BE2C (cell line): Measurements from ENCODE around the gene MINDY4.

Experiments used
- DNase-seq: peaks from one replicate; pipeline ENCODE4 v3.0.0-alpha.2; 2020
- H3K27me3 ChIP-seq: fragments of 250-450 bp; sonication (Bioruptor Pico); 2 replicates; pipeline ENCODE4 v1.5.1; 2020; ENCODE audit warnings: mild to moderate bottlenecking
- H3K36me3 ChIP-seq: fragments of 250-450 bp; sonication (Bioruptor Pico); 2 replicates; pipeline ENCODE4 v1.5.1; 2020; ENCODE audit warnings: mild to moderate bottlenecking
- H3K4me1 ChIP-seq: fragments of 250-450 bp; sonication (Bioruptor Pico); 2 replicates; pipeline ENCODE4 v1.5.1; 2020
- H3K4me3 ChIP-seq: 2 replicates; pipeline ENCODE4 v1.5.1; 2011; ENCODE audit warnings: low read depth, low read length
- H3K9me3 ChIP-seq: fragments of 250-450 bp; sonication (Bioruptor Pico); 2 replicates; pipeline ENCODE4 v1.5.1; 2020
- CTCF ChIP-seq: IDR thresholded peaks from 2 replicates; pipeline ENCODE4 v1.5.1; 2012; ENCODE audit warnings: mild to moderate bottlenecking, low read depth, low read length

MINDY4 gene

GRCh38 chr7:30780941-30781340 lies 9.7 kb downstream of the MINDY4 start:
- no peaks in the 10 kb centered on the region for H3K27me3 ChIP-seq
- peaks cover 21% of the 10 kb centered on the region for H3K36me3 ChIP-seq
- no peaks in the 10 kb centered on the region for H3K4me1 ChIP-seq
- TF ChIP-seq CTCF: no peak
- no peak overlapping the region for H3K4me3 ChIP-seq
- DNase-seq: peak; percentile 32
- H3K9me3 ChIP-seq: no peaks in the 10 kb centered on the region

GRCh38 chr7:30782690-30783089 lies 11.5 kb downstream of the MINDY4 start:
- TF ChIP-seq CTCF: no peak
- Histone ChIP-seq H3K27me3 (no peaks in the 10 kb centered on the region), H3K4me3 (no peak overlapping the region), H3K36me3 (peaks cover 24% of the 10 kb centered on the region), H3K9me3 (no peaks in the 10 kb centered on the region), H3K4me1 (no peaks in the 10 kb centered on the region)
- DNase-seq: no peak

GRCh38 chr7:30785786-30786185 lies 14.6 kb downstream of the MINDY4 start:
- no peaks in the 10 kb centered on the region for H3K9me3 ChIP-seq
- H3K36me3 ChIP-seq: peaks cover 24% of the 10 kb centered on the region
- no peaks in the 10 kb centered on the region for H3K4me1 ChIP-seq
- no peaks in the 10 kb centered on the region for H3K27me3 ChIP-seq
- DNase-seq: no peak
- no peak overlapping the region for H3K4me3 ChIP-seq
- no peak for TF ChIP-seq CTCF

- no peaks in the 10 kb centered on the region for H3K27me3 ChIP-seq
- H3K9me3 ChIP-seq: no peaks in the 10 kb centered on the region
- DNase-seq: no peak
- TF ChIP-seq CTCF: no peak
- no peaks in the 10 kb centered on the region for H3K4me1 ChIP-seq
- no peak overlapping the region for H3K4me3 ChIP-seq
- H3K36me3 ChIP-seq: peaks cover 17% of the 10 kb centered on the region
Observed at GRCh38 chr7:30787486-30787885, 16.3 kb downstream of the MINDY4 start.

GRCh38 chr7:30788640-30789333 lies 17.6 kb downstream of the MINDY4 start:
- Histone ChIP-seq H3K4me3 (no peak overlapping the region), H3K36me3 (peaks cover 10% of the 10 kb centered on the region; the same call in 1 of the 2 replicates), H3K9me3 (no peaks in the 10 kb centered on the region), H3K4me1 (no peaks in the 10 kb centered on the region), H3K27me3 (no peaks in the 10 kb centered on the region)
- TF ChIP-seq CTCF: no peak
- no peak for DNase-seq

GRCh38 chr7:30789334-30789711 lies 18.1 kb downstream of the MINDY4 start:
- peaks cover 12% of the 10 kb centered on the region; the same call in 1 of the 2 replicates for H3K36me3 ChIP-seq
- TF ChIP-seq CTCF: no peak
- H3K27me3 ChIP-seq: no peaks in the 10 kb centered on the region
- DNase-seq: no peak
- no peaks in the 10 kb centered on the region for H3K9me3 ChIP-seq
- no peaks in the 10 kb centered on the region for H3K4me1 ChIP-seq
- no peak overlapping the region for H3K4me3 ChIP-seq
